ENCODE data around the gene SHROOM2.

SHROOM2 gene

GRCh38 chrX:9873360-9873759 is 87.1 kb downstream of the SHROOM2 start:
- in situ Hi-C loops (cut with MboI; ENCODE audit: low sequenced_read_pairs) = no loop called here
- Histone ChIP-seq H3K4me3 (no peak overlapping the region), H3K4me1 (peaks cover 24% of the 10 kb centered on the region), H3K9me3 (peaks cover 2% of the 10 kb centered on the region; the same call in 1 of the 2 replicates), H3K36me3 (replicated peaks) (no peaks in the 10 kb centered on the region), H3K27me3 (ENCODE audit: low read depth) (no peaks in the 10 kb centered on the region)
- DNase-seq (ENCODE audit: low spot score in 2 of 2) = no peak

- H3K4me3 ChIP-seq = no peak overlapping the region
- H3K4me1 ChIP-seq = peaks cover 25% of the 10 kb centered on the region
These were observed 87.7 kb downstream of the SHROOM2 start for GRCh38 chrX:9873952-9874351.

GRCh38 chrX:9874483-9874882 is 88.3 kb downstream of the SHROOM2 start:
- peaks cover 2% of the 10 kb centered on the region; the same call in 1 of the 2 replicates for H3K9me3 ChIP-seq
- no peak for DNase-seq (ENCODE audit: low spot score in 2 of 2)
- in situ Hi-C loops (cut with MboI; ENCODE audit: low sequenced_read_pairs) = no loop called here
- no peaks in the 10 kb centered on the region for H3K36me3 ChIP-seq (replicated peaks)
- no peak overlapping the region for H3K4me3 ChIP-seq
- peaks cover 25% of the 10 kb centered on the region for H3K4me1 ChIP-seq
- H3K27me3 ChIP-seq (ENCODE audit: low read depth) = no peaks in the 10 kb centered on the region

More at GRCh38 chrX:9873952-9874351, 87.7 kb downstream of the SHROOM2 start:
- in situ Hi-C loops (cut with MboI; ENCODE audit: low sequenced_read_pairs) = no loop called here
- no peaks in the 10 kb centered on the region for H3K27me3 ChIP-seq (ENCODE audit: low read depth)
- H3K36me3 ChIP-seq (replicated peaks) = no peaks in the 10 kb centered on the region
- peaks cover 2% of the 10 kb centered on the region; the same call in 1 of the 2 replicates for H3K9me3 ChIP-seq
- DNase-seq (ENCODE audit: low spot score in 2 of 2) = peak; percentile 29 to 63

GRCh38 chrX:9875801-9876200 is 89.6 kb downstream of the SHROOM2 start:
- H3K4me3 ChIP-seq = no peak overlapping the region
- peaks cover 2% of the 10 kb centered on the region; the same call in 1 of the 2 replicates for H3K9me3 ChIP-seq
- peaks cover 25% of the 10 kb centered on the region for H3K4me1 ChIP-seq
- peak; percentile 74 to 75 for DNase-seq (ENCODE audit: low spot score in 2 of 2)
- no peaks in the 10 kb centered on the region for H3K36me3 ChIP-seq (replicated peaks)
- in situ Hi-C loops (cut with MboI; ENCODE audit: low sequenced_read_pairs) = loop anchor here (25.0 kb wide), 1 partner anchor 236 kb away; no protein-coding TSS in a partner anchor
- H3K27me3 ChIP-seq (ENCODE audit: low read depth) = no peaks in the 10 kb centered on the region

- H3K36me3 ChIP-seq (replicated peaks) = no peaks in the 10 kb centered on the region
- peak in 1 of 2 experiments; percentile 85 for DNase-seq (ENCODE audit: low spot score in 2 of 2)
- in situ Hi-C loops (cut with MboI; ENCODE audit: low sequenced_read_pairs) = loop anchor here (25.0 kb wide), 1 partner anchor 236 kb away; no protein-coding TSS in a partner anchor
- H3K4me3 ChIP-seq = no peak overlapping the region
- peaks cover 25% of the 10 kb centered on the region for H3K4me1 ChIP-seq
- peaks cover 2% of the 10 kb centered on the region; the same call in 1 of the 2 replicates for H3K9me3 ChIP-seq
- H3K27me3 ChIP-seq (ENCODE audit: low read depth) = no peaks in the 10 kb centered on the region
These were observed 90.0 kb downstream of the SHROOM2 start for GRCh38 chrX:9876201-9876600.

GRCh38 chrX:9878146-9878820 is 92.1 kb downstream of the SHROOM2 start:
- DNase-seq (ENCODE audit: low spot score in 2 of 2) = peak; percentile 20 to 34
- Histone ChIP-seq H3K9me3 (no peaks in the 10 kb centered on the region; the same call in 1 of the 2 replicates), H3K4me1 (peaks cover 25% of the 10 kb centered on the region), H3K4me3 (no peak overlapping the region), H3K36me3 (replicated peaks) (no peaks in the 10 kb centered on the region), H3K27me3 (ENCODE audit: low read depth) (no peaks in the 10 kb centered on the region)
- in situ Hi-C loops (cut with MboI; ENCODE audit: low sequenced_read_pairs) = loop anchor here (25.0 kb wide), 1 partner anchor 234 kb away; no protein-coding TSS in a partner anchor

GRCh38 chrX:9880237-9880636 is 94.0 kb downstream of the SHROOM2 start:
- H3K4me1 ChIP-seq = peaks cover 23% of the 10 kb centered on the region
- no peak for DNase-seq (ENCODE audit: low spot score in 2 of 2)
- in situ Hi-C loops (cut with MboI; ENCODE audit: low sequenced_read_pairs) = loop anchor here (25.0 kb wide), 1 partner anchor 232 kb away; no protein-coding TSS in a partner anchor
- H3K36me3 ChIP-seq (replicated peaks) = no peaks in the 10 kb centered on the region
- no peak overlapping the region for H3K4me3 ChIP-seq
- H3K9me3 ChIP-seq = no peaks in the 10 kb centered on the region
- H3K27me3 ChIP-seq (ENCODE audit: low read depth) = no peaks in the 10 kb centered on the region

- in situ Hi-C loops (cut with MboI; ENCODE audit: low sequenced_read_pairs) = loop anchor here (25.0 kb wide), 1 partner anchor 231 kb away; no protein-coding TSS in a partner anchor
- H3K9me3 ChIP-seq = no peaks in the 10 kb centered on the region
- no peaks in the 10 kb centered on the region for H3K36me3 ChIP-seq (replicated peaks)
- H3K27me3 ChIP-seq (ENCODE audit: low read depth) = no peaks in the 10 kb centered on the region
- H3K4me3 ChIP-seq = no peak overlapping the region
- H3K4me1 ChIP-seq = peaks cover 16% of the 10 kb centered on the region
- no peak for DNase-seq (ENCODE audit: low spot score in 2 of 2)
These were observed 94.6 kb downstream of the SHROOM2 start for GRCh38 chrX:9880870-9881269.

GRCh38 chrX:9882669-9883446 is 96.6 kb downstream of the SHROOM2 start:
- in situ Hi-C loops (cut with MboI; ENCODE audit: low sequenced_read_pairs) = loop anchor here (25.0 kb wide), 1 partner anchor 229 kb away; no protein-coding TSS in a partner anchor

GRCh38 chrX:9884031-9884779 is 98.0 kb downstream of the SHROOM2 start:
- no peaks in the 10 kb centered on the region for H3K27me3 ChIP-seq (ENCODE audit: low read depth)
- H3K4me1 ChIP-seq = no peaks in the 10 kb centered on the region
- H3K36me3 ChIP-seq (replicated peaks) = no peaks in the 10 kb centered on the region
- H3K9me3 ChIP-seq = no peaks in the 10 kb centered on the region
- no peak overlapping the region for H3K4me3 ChIP-seq
- in situ Hi-C loops (cut with MboI; ENCODE audit: low sequenced_read_pairs) = loop anchor here (25.0 kb wide), 1 partner anchor 228 kb away; no protein-coding TSS in a partner anchor
- DNase-seq (ENCODE audit: low spot score in 2 of 2) = no peak

More at GRCh38 chrX:9882669-9883446, 96.6 kb downstream of the SHROOM2 start:
- peaks cover 4% of the 10 kb centered on the region for H3K4me1 ChIP-seq
- no peaks in the 10 kb centered on the region for H3K9me3 ChIP-seq
- no peak for DNase-seq (ENCODE audit: low spot score in 2 of 2)
- H3K36me3 ChIP-seq (replicated peaks) = no peaks in the 10 kb centered on the region
- H3K27me3 ChIP-seq (ENCODE audit: low read depth) = no peaks in the 10 kb centered on the region
- no peak overlapping the region for H3K4me3 ChIP-seq

GRCh38 chrX:9885150-9885549 is 98.9 kb downstream of the SHROOM2 start:
- no peaks in the 10 kb centered on the region for H3K4me1 ChIP-seq
- no peak overlapping the region for H3K4me3 ChIP-seq
- H3K36me3 ChIP-seq (replicated peaks) = no peaks in the 10 kb centered on the region
- H3K27me3 ChIP-seq (ENCODE audit: low read depth) = no peaks in the 10 kb centered on the region
- H3K9me3 ChIP-seq = no peaks in the 10 kb centered on the region
- in situ Hi-C loops (cut with MboI; ENCODE audit: low sequenced_read_pairs) = loop anchor here (25.0 kb wide), 1 partner anchor 227 kb away; no protein-coding TSS in a partner anchor
- peak; percentile 54 to 80 for DNase-seq (ENCODE audit: low spot score in 2 of 2)

- DNase-seq (ENCODE audit: low spot score in 2 of 2) = no peak
- no peaks in the 10 kb centered on the region for H3K27me3 ChIP-seq (ENCODE audit: low read depth)
- no peak overlapping the region for H3K4me3 ChIP-seq
- in situ Hi-C loops (cut with MboI; ENCODE audit: low sequenced_read_pairs) = loop anchor here (25.0 kb wide), 1 partner anchor 225 kb away; no protein-coding TSS in a partner anchor
- H3K9me3 ChIP-seq = no peaks in the 10 kb centered on the region
- H3K4me1 ChIP-seq = no peaks in the 10 kb centered on the region
- no peaks in the 10 kb centered on the region for H3K36me3 ChIP-seq (replicated peaks)
These were observed 101.5 kb downstream of the SHROOM2 start for GRCh38 chrX:9887659-9888297.
